ENCODE measurements around the gene CCDC30.

CCDC30 gene

GRCh38 chr1:42430286-42431135 is 32.6 kb upstream of the CCDC30 start:
- ATAC-seq (replicated peaks; ENCODE audit: extremely low read depth, poor library complexity, severe bottlenecking) (no peak), DNase-seq (ENCODE audit: low spot score in 2 of 2) (no peak)
- H3K27ac Mint-ChIP-seq (ENCODE audit: low read depth) = no peak overlapping the region
- no peaks in the 10 kb centered on the region for H3K4me1 Mint-ChIP-seq
- no peaks in the 10 kb centered on the region for H3K27me3 Mint-ChIP-seq
- H3K9me3 Mint-ChIP-seq = no peaks in the 10 kb centered on the region
- peaks cover 2% of the 10 kb centered on the region for H3K36me3 Mint-ChIP-seq (ENCODE audit: insufficient read depth)
- no peak overlapping the region for H3K4me3 Mint-ChIP-seq

GRCh38 chr1:42431514-42431913 is 31.6 kb upstream of the CCDC30 start:
- Mint-ChIP-seq H3K36me3 (ENCODE audit: insufficient read depth) (peaks cover 2% of the 10 kb centered on the region), H3K27ac (ENCODE audit: low read depth) (no peak overlapping the region), H3K9me3 (no peaks in the 10 kb centered on the region), H3K27me3 (no peaks in the 10 kb centered on the region), H3K4me3 (no peak overlapping the region), H3K4me1 (no peaks in the 10 kb centered on the region)
- DNase-seq (ENCODE audit: low spot score in 2 of 2) (no peak), ATAC-seq (replicated peaks; ENCODE audit: extremely low read depth, poor library complexity, severe bottlenecking) (no peak)

- H3K4me3 Mint-ChIP-seq = no peak overlapping the region
- no peaks in the 10 kb centered on the region for H3K4me1 Mint-ChIP-seq
- no peak for DNase-seq (ENCODE audit: low spot score in 2 of 2)
- no peaks in the 10 kb centered on the region for H3K36me3 Mint-ChIP-seq (ENCODE audit: insufficient read depth)
- H3K9me3 Mint-ChIP-seq = no peaks in the 10 kb centered on the region
- no peak for ATAC-seq (replicated peaks; ENCODE audit: extremely low read depth, poor library complexity, severe bottlenecking)
- H3K27ac Mint-ChIP-seq (ENCODE audit: low read depth) = no peak overlapping the region
- H3K27me3 Mint-ChIP-seq = peaks cover 10% of the 10 kb centered on the region
These were observed 30.4 kb upstream of the CCDC30 start for GRCh38 chr1:42432714-42433113.

- H3K4me1 Mint-ChIP-seq = no peaks in the 10 kb centered on the region
- H3K27ac Mint-ChIP-seq (ENCODE audit: low read depth) = no peak overlapping the region
- ATAC-seq (replicated peaks; ENCODE audit: extremely low read depth, poor library complexity, severe bottlenecking) (no peak), DNase-seq (ENCODE audit: low spot score in 2 of 2) (no peak)
- H3K27me3 Mint-ChIP-seq = peaks cover 10% of the 10 kb centered on the region
- H3K9me3 Mint-ChIP-seq = no peaks in the 10 kb centered on the region
- no peaks in the 10 kb centered on the region for H3K36me3 Mint-ChIP-seq (ENCODE audit: insufficient read depth)
- H3K4me3 Mint-ChIP-seq = no peak overlapping the region
These were observed 29.7 kb upstream of the CCDC30 start for GRCh38 chr1:42433369-42433768.

- Mint-ChIP-seq H3K27me3 (peaks cover 10% of the 10 kb centered on the region), H3K4me1 (no peaks in the 10 kb centered on the region), H3K9me3 (no peaks in the 10 kb centered on the region), H3K36me3 (ENCODE audit: insufficient read depth) (no peaks in the 10 kb centered on the region), H3K27ac (ENCODE audit: low read depth) (no peak overlapping the region), H3K4me3 (no peak overlapping the region)
- ATAC-seq (replicated peaks; ENCODE audit: extremely low read depth, poor library complexity, severe bottlenecking) (no peak), DNase-seq (ENCODE audit: low spot score in 2 of 2) (no peak)
These were observed 28.7 kb upstream of the CCDC30 start for GRCh38 chr1:42434340-42434739.

DNA sequence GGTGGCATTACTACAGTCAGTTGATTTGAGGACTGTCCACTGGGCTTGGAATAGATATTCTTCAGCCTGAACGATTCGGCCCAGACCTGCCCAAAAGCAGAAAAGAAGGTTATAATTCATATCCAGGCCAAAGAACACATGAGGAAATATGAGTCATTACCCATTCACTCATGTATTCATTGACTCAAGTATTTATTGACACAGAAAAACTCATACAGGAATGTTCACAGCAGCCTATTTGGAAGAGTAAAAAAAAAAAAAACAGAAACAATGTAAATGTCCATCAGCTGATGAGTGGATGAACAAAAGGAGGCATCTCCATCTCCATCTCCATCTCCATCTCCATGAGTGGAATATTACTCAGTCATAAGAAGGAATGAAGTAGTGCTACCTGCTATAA is 23.1 kb upstream of the CCDC30 start:
- Mint-ChIP-seq H3K9me3 (no peaks in the 10 kb centered on the region), H3K4me3 (no peak overlapping the region), H3K27ac (ENCODE audit: low read depth) (no peak overlapping the region), H3K27me3 (peaks cover 10% of the 10 kb centered on the region), H3K36me3 (ENCODE audit: insufficient read depth) (no peaks in the 10 kb centered on the region), H3K4me1 (no peaks in the 10 kb centered on the region)
- no peak for DNase-seq (ENCODE audit: low spot score in 2 of 2)
- ATAC-seq (replicated peaks; ENCODE audit: extremely low read depth, poor library complexity, severe bottlenecking) = no peak

DNA sequence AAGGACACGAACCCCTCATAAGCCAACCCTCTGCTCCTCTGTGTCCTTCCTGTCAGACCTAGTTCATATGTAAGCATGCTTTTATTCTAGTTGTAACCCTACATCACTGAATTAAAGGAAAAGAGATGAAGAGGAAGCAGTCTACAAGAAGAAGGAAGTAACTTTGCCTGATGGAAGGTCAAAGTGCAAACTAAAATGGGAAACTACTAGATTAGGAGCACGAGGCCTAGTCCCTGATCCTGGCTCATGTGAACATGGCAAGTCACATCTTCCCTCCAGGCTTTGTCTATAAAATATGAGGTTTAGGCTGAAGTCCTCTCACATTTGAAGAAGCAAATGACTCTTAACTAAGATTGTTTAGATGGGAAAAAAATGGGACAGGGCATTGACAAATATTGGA is 20.4 kb upstream of the CCDC30 start:
- ATAC-seq (replicated peaks; ENCODE audit: extremely low read depth, poor library complexity, severe bottlenecking) (no peak), DNase-seq (ENCODE audit: low spot score in 2 of 2) (no peak)
- no peaks in the 10 kb centered on the region for H3K9me3 Mint-ChIP-seq
- H3K27me3 Mint-ChIP-seq = no peaks in the 10 kb centered on the region
- H3K27ac Mint-ChIP-seq (ENCODE audit: low read depth) = no peak overlapping the region
- no peak overlapping the region for H3K4me3 Mint-ChIP-seq
- no peaks in the 10 kb centered on the region for H3K36me3 Mint-ChIP-seq (ENCODE audit: insufficient read depth)
- no peaks in the 10 kb centered on the region for H3K4me1 Mint-ChIP-seq

DNA sequence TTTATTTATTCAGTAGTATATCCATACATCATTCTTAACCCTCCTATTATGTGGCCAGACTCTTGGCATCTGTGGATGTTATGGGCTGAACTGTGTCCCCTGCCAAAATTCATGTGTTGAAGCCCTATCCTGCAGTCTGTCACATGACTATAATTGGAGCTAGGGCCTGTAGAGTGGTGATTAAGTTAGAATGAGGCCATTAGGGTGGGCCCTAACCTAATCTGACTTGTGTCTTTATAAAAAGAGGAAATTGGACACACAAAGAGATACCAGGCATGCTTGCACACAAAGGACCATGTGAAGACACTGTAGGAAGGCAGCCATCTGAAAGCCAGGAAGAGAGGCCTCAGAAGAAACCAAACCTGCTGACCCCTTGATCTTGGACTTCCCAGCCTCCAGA is 13.8 kb upstream of the CCDC30 start:
- Mint-ChIP-seq H3K9me3 (no peaks in the 10 kb centered on the region), H3K36me3 (ENCODE audit: insufficient read depth) (no peaks in the 10 kb centered on the region), H3K4me3 (no peak overlapping the region), H3K27ac (ENCODE audit: low read depth) (no peak overlapping the region), H3K27me3 (no peaks in the 10 kb centered on the region), H3K4me1 (no peaks in the 10 kb centered on the region)
- no peak for DNase-seq (ENCODE audit: low spot score in 2 of 2)
- ATAC-seq (replicated peaks; ENCODE audit: extremely low read depth, poor library complexity, severe bottlenecking) = no peak

DNA sequence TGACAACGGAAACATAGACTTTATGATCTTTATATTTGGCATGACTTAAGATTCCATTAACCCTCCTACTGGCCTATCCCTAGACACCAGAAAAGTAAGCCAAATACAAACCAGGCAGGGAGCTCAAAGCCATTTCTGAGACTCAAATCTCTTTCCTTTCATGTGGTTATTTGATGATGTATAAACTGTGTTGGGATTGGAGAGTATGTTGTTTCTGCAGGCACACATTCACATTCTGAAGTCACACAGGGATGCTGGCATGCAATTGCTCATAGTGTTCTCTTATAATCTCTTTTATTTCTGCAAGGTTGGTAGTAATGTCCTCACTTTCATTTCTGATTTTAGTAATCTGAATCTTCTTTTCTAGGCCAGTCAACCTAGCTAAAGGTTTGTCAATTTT is 13.0 kb upstream of the CCDC30 start:
- DNase-seq (ENCODE audit: low spot score in 2 of 2) (no peak), ATAC-seq (replicated peaks; ENCODE audit: extremely low read depth, poor library complexity, severe bottlenecking) (no peak)
- Mint-ChIP-seq H3K27ac (ENCODE audit: low read depth) (no peak overlapping the region), H3K9me3 (no peaks in the 10 kb centered on the region), H3K4me1 (peaks cover 3% of the 10 kb centered on the region), H3K4me3 (no peak overlapping the region), H3K36me3 (ENCODE audit: insufficient read depth) (peaks cover 3% of the 10 kb centered on the region), H3K27me3 (no peaks in the 10 kb centered on the region)

DNA sequence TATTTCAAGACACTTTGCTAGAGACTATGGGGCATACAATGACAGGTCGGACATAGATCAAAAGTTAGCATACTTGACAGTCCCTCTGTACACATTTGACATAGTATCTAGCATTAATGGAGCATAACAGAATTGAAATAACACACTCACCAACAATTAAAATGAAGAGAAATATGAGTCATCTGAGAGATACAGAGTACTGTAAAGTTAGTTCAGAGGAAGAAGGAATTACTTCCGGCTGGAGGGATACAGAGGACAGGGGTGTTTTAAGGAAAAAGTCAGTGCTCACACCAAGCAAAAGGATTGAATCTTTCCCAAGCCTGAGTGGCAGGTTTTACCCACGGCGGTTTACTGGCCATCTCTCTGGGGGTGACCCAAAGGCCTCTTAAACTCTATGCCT is 9.7 kb upstream of the CCDC30 start:
- Mint-ChIP-seq H3K9me3 (no peaks in the 10 kb centered on the region), H3K27me3 (no peaks in the 10 kb centered on the region), H3K36me3 (ENCODE audit: insufficient read depth) (peaks cover 28% of the 10 kb centered on the region), H3K4me3 (no peak overlapping the region), H3K4me1 (peaks cover 29% of the 10 kb centered on the region), H3K27ac (ENCODE audit: low read depth) (no peak overlapping the region)
- ATAC-seq (replicated peaks; ENCODE audit: extremely low read depth, poor library complexity, severe bottlenecking) (no peak), DNase-seq (ENCODE audit: low spot score in 2 of 2) (no peak)

DNA sequence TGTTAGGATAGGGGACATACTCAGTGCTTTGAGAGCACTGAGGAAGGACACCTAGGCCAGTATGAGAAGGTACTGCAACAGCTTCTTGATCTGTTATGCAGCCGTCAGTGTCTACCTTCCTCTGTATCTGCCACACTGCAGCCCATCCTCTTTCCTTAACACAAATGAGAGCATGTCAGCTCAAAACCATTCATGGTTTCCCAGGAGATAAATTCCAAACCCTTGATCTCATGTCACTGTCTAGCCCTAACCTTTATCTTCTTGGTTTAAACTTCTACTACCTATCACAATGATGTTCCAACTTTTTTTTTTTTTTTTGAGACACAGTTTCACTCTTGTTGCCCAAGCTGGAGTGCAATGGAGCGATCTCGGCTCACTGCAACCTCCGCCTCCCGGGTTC is 8.7 kb upstream of the CCDC30 start:
- Mint-ChIP-seq H3K4me1 (peaks cover 31% of the 10 kb centered on the region), H3K9me3 (no peaks in the 10 kb centered on the region), H3K4me3 (no peak overlapping the region), H3K27me3 (no peaks in the 10 kb centered on the region), H3K27ac (ENCODE audit: low read depth) (no peak overlapping the region), H3K36me3 (ENCODE audit: insufficient read depth) (peaks cover 37% of the 10 kb centered on the region)
- DNase-seq (ENCODE audit: low spot score in 2 of 2) (no peak), ATAC-seq (replicated peaks; ENCODE audit: extremely low read depth, poor library complexity, severe bottlenecking) (no peak)

DNA sequence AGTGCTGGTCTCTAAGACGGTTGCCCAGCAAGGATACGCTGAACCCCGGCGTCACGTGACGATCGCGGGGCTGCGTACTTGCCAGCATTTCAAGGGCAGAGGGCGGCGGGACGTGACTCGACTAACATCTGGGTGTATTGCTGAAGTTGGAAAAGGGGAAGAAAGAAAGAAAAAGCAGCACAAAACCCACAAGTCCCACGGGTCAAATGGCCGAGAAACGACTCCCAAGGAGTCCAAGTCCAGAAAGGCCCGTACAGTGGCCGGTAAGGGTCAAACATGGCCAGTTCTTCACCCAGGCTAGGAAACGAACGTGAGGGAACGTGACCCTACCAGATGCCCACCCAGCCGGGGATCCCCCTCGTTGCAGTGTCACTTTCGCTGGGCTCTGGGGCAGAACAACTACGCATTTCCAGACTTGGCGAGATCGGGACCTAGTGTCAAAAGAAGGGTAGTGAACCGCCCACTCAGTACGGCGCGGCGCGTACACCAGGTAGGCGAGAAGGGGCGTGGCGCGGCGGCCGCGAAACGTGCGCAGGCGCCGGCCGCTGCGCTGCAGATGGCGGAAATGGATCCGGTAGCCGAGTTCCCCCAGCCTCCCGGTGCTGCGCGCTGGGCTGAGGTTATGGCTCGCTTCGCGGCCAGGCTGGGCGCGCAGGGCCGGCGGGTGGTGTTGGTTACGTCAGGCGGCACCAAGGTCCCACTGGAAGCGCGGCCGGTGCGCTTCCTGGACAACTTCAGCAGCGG is 6.9 kb upstream of the CCDC30 start, which contains the start of the genes PPCS and ZMYND12:
PPCS (plus strand) TSS at position 534 of the 744 bp plus-strand sequence; CDS start at position 557, 23 bp downstream.
ZMYND12 (minus strand) TSS at position 13 of the 744 bp plus-strand sequence. CDS start 25 bp downstream, outside the sequence.
- peak; percentile 84 to 88 for DNase-seq (ENCODE audit: low spot score in 2 of 2)
- H3K9me3 Mint-ChIP-seq = no peaks in the 10 kb centered on the region
- H3K4me3 Mint-ChIP-seq = peak within 1 kb of the TSS; percentile 88
- H3K36me3 Mint-ChIP-seq (ENCODE audit: insufficient read depth) = peaks cover 48% of the 10 kb centered on the region
- ATAC-seq (replicated peaks; ENCODE audit: extremely low read depth, poor library complexity, severe bottlenecking) = peak; percentile 94
- peak within 1 kb of the TSS; percentile 98 for H3K27ac Mint-ChIP-seq (ENCODE audit: low read depth)
- H3K4me1 Mint-ChIP-seq = peaks cover 41% of the 10 kb centered on the region
- no peaks in the 10 kb centered on the region for H3K27me3 Mint-ChIP-seq

DNA sequence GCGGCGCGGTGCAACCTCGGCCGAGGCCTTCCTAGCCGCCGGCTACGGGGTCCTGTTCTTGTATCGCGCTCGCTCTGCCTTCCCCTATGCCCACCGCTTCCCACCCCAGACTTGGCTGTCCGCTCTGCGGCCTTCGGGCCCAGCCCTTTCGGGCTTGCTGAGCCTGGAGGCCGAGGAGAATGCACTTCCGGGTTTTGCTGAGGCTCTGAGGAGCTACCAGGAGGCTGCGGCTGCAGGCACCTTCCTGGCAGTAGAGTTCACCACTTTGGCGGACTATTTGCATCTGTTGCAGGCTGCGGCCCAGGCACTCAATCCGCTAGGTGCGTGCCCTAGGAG is 6.4 kb upstream of the CCDC30 start:
- Mint-ChIP-seq H3K27ac (ENCODE audit: low read depth) (peak overlapping the region; percentile 98), H3K4me1 (peaks cover 43% of the 10 kb centered on the region), H3K27me3 (no peaks in the 10 kb centered on the region), H3K4me3 (peak overlapping the region; percentile 88), H3K36me3 (ENCODE audit: insufficient read depth) (peaks cover 50% of the 10 kb centered on the region), H3K9me3 (no peaks in the 10 kb centered on the region)
- DNase-seq (ENCODE audit: low spot score in 2 of 2) = peak in 1 of 2 donors; percentile 44
- ATAC-seq (replicated peaks; ENCODE audit: extremely low read depth, poor library complexity, severe bottlenecking) = peak; percentile 59
